DOHH2 (cell line): ENCODE results near the gene PER1.

Experiments used
- CTCF ChIP-seq: fragments of 200-600 bp; sonication (generic); IDR thresholded peaks from one replicate; pipeline ENCODE4 v1.5.1; 2014; ENCODE audit warnings: antibody characterized with exemption, mild to moderate bottlenecking, low read depth, low read length; ENCODE audit not compliant: poor library complexity, severe bottlenecking
- EZH2phosphoT487 ChIP-seq: fragments of 200-600 bp; sonication (generic); IDR thresholded peaks from 2 replicates; pipeline ENCODE4 v1.6.1; 2017; ENCODE audit warnings: borderline replicate concordance, mild to moderate bottlenecking, antibody characterized with exemption, low read length, moderate library complexity, mixed read lengths

- TF ChIP-seq CTCF: no peak
- no peak for TF ChIP-seq EZH2phosphoT487
Observed at GRCh38 chr17:8149419-8150193, 2.6 kb downstream of the PER1 start.
